CMK (cell line): Measurements from ENCODE around the gene LDHA.
"Not testable (repeated sequence)": the region's sequence is repeated elsewhere in the genome, so short reads cannot be mapped to it uniquely, and the experiment has no call there.

Source experiments
- DNase-seq: peaks from one replicate; pipeline ENCODE4 v3.0.0-alpha.2; 2010; ENCODE audit warnings: low read depth

The LDHA gene

GRCh38 chr11:18394928-18395734 lies 768 bp downstream of the LDHA start:
- DNase-seq = no peak

GRCh38 chr11:18395735-18396504 lies 1.6 kb downstream of the LDHA start:
- DNase-seq = peak; percentile 84

- no peak for DNase-seq
These were observed 3.6 kb downstream of the LDHA start for GRCh38 chr11:18397921-18398320.

- DNase-seq = not testable (repeated sequence)
These were observed 6.7 kb downstream of the LDHA start for GRCh38 chr11:18401077-18401476.

GRCh38 chr11:18404062-18404461 lies 9.7 kb downstream of the LDHA start:
- DNase-seq = no peak

- DNase-seq = not testable (repeated sequence)
These were observed 13.0 kb downstream of the LDHA start for GRCh38 chr11:18407400-18407799.

GRCh38 chr11:18408558-18409291 lies 14.4 kb downstream of the LDHA start:
- DNase-seq = no peak

- DNase-seq = no peak
These were observed 22.1 kb downstream of the LDHA start for GRCh38 chr11:18416459-18416858.

GRCh38 chr11:18419040-18419439 lies 24.7 kb downstream of the LDHA start:
- DNase-seq = no peak

- DNase-seq = no peak
These were observed 25.7 kb downstream of the LDHA start for GRCh38 chr11:18420067-18420466.

GRCh38 chr11:18427240-18427639 lies 32.9 kb downstream of the LDHA start:
- DNase-seq = no peak

GRCh38 chr11:18429332-18429731 lies 35.0 kb downstream of the LDHA start:
- no peak for DNase-seq

- no peak for DNase-seq
These were observed 44.3 kb downstream of the LDHA start for GRCh38 chr11:18438691-18439090.

- no peak for DNase-seq
These were observed 54.9 kb downstream of the LDHA start for GRCh38 chr11:18449251-18449650.

GRCh38 chr11:18452927-18453326 lies 58.6 kb downstream of the LDHA start:
- DNase-seq = no peak

- no peak for DNase-seq
These were observed 61.5 kb downstream of the LDHA start, which contains the start of gene LDHAL6A for GRCh38 chr11:18455686-18456372. LDHAL6A (plus strand) TSS chr11:18455856; CDS start chr11:18456681, 825 bp downstream.

GRCh38 chr11:18457450-18457849 lies 63.1 kb downstream of the LDHA start:
- DNase-seq = no peak
